ENCODE results near the gene CEP192. TPM values are rescaled to one million over a fixed set of nuclear protein-coding genes. Genes with fewer than 3 reads are reported as not detected.
"Not testable (repeated sequence)": the region's sequence is repeated elsewhere in the genome, so short reads cannot be mapped to it uniquely, and the experiment has no call there.

Gene CEP192
- total and polyA plus RNA-seq, 4 donors = 12.7 to 31.4 (median 17.2) TPM

DNA sequence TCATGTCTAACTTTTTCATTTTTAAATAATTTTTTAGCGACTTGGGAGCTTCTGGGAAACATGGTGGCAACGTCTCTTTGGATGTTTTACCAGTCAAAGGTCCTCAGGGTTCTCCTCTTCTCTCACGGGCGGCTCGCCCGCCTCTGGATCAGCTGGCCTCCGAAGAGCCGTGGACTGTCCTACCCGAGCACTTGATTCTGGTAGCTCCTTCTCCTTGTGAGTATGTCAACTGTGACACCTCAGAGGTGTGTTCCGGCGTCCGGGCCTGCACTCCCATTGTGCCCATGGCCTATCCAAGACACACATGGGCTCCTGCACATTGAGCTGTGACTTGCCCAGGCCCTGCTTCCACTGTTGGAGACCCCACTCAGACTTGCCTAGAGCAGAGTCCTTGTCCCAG lies 104.3 kb downstream of the CEP192 start:
- Histone ChIP-seq H3K4me1 (ENCODE audit: control insufficient read depth in 1 of 2, insufficient read depth in 2 of 2, low read length in 2 of 2) (no peaks in the 10 kb centered on the region), H3K4me3 (ENCODE audit: low read length in 2 of 2) (no peak overlapping the region), H3K27ac (ENCODE audit: low read depth in 1 of 2, low read length in 2 of 2) (no peak overlapping the region), H3K27me3 (ENCODE audit: control insufficient read depth in 1 of 2, insufficient read depth in 2 of 2, low read length in 1 of 2) (no peaks in the 10 kb centered on the region), H3K36me3 (ENCODE audit: control insufficient read depth in 1 of 2, insufficient read depth in 2 of 2, low read length in 1 of 2) (peaks cover 0 to 11% of the 10 kb centered on the region in 2 donors), H3K9me3 (ENCODE audit: control insufficient read depth, low read length) (no peaks in the 10 kb centered on the region)
- WGBS, 2 donors = 92 to 95% methylated on average over 12 of the region's 12 CpGs
- no peak for DNase-seq
- ATAC-seq (ENCODE audit: low FRiP score) = no peak
- intact Hi-C loops (cut with DNase I) = no loop called here

- intact Hi-C loops (cut with DNase I) = no loop called here
- H3K36me3 ChIP-seq (ENCODE audit: control insufficient read depth in 1 of 2, insufficient read depth in 2 of 2, low read length in 1 of 2) = peaks cover 0 to 8% of the 10 kb centered on the region in 2 donors
These were observed 105.1 kb downstream of the CEP192 start for GRCh38 chr18:13096232-13096631.

DNA sequence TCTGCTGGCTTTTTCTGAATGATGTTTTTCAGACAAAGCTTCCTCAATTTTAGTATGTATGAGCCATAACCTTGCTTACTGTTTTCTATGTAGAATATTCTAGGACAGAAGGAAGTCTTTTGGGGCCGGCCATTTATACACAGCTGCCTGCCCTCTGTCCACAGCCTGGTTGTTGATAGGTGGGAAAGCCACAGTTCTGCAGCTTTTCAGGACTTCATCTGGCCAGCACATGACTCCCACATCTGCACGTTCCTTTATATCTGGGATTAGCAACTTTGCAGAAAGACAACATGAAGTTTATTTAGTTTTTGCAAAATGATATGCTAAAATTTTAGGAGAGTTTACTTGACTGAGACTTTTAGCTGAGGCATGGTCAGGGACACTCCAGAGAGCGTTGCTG lies 105.6 kb downstream of the CEP192 start:
- DNase-seq (no peak), ATAC-seq (ENCODE audit: low FRiP score) (no peak)
- H3K9me3 ChIP-seq (ENCODE audit: control insufficient read depth, low read length) = no peaks in the 10 kb centered on the region
- H3K4me3 ChIP-seq (ENCODE audit: low read length in 2 of 2) = no peak overlapping the region
- WGBS, 2 donors = 94 to 95% methylated on average over 3 of the region's 3 CpGs
- intact Hi-C loops (cut with DNase I) = no loop called here
- no peaks in the 10 kb centered on the region for H3K27me3 ChIP-seq (ENCODE audit: control insufficient read depth in 1 of 2, insufficient read depth in 2 of 2, low read length in 1 of 2)
- H3K27ac ChIP-seq (ENCODE audit: low read depth in 1 of 2, low read length in 2 of 2) = no peak overlapping the region
- peaks cover 0 to 8% of the 10 kb centered on the region in 2 donors for H3K36me3 ChIP-seq (ENCODE audit: control insufficient read depth in 1 of 2, insufficient read depth in 2 of 2, low read length in 1 of 2)
- H3K4me1 ChIP-seq (ENCODE audit: control insufficient read depth in 1 of 2, insufficient read depth in 2 of 2, low read length in 2 of 2) = no peaks in the 10 kb centered on the region

More at GRCh38 chr18:13096232-13096631, 105.1 kb downstream of the CEP192 start:
- WGBS, 2 donors = 97% methylated on average over 9 of the region's 9 CpGs
- H3K9me3 ChIP-seq (ENCODE audit: control insufficient read depth, low read length) = no peaks in the 10 kb centered on the region
- no peak overlapping the region for H3K27ac ChIP-seq (ENCODE audit: low read depth in 1 of 2, low read length in 2 of 2)
- ATAC-seq (ENCODE audit: low FRiP score) (no peak), DNase-seq (no peak)
- H3K27me3 ChIP-seq (ENCODE audit: control insufficient read depth in 1 of 2, insufficient read depth in 2 of 2, low read length in 1 of 2) = no peaks in the 10 kb centered on the region
- H3K4me1 ChIP-seq (ENCODE audit: control insufficient read depth in 1 of 2, insufficient read depth in 2 of 2, low read length in 2 of 2) = no peaks in the 10 kb centered on the region
- no peak overlapping the region for H3K4me3 ChIP-seq (ENCODE audit: low read length in 2 of 2)

- DNase-seq; ATAC-seq (ENCODE audit: low FRiP score); H3K4me3 ChIP-seq (ENCODE audit: low read length in 2 of 2); H3K36me3 ChIP-seq (ENCODE audit: control insufficient read depth in 1 of 2, insufficient read depth in 2 of 2, low read length in 1 of 2); H3K9me3 ChIP-seq (ENCODE audit: control insufficient read depth, low read length); H3K4me1 ChIP-seq (ENCODE audit: control insufficient read depth in 1 of 2, insufficient read depth in 2 of 2, low read length in 2 of 2); H3K27ac ChIP-seq (ENCODE audit: low read depth in 1 of 2, low read length in 2 of 2); intact Hi-C loops (cut with DNase I); H3K27me3 ChIP-seq (ENCODE audit: control insufficient read depth in 1 of 2, insufficient read depth in 2 of 2, low read length in 1 of 2): not testable (repeated sequence)
- 96 to 98% methylated on average over 18 to 26 of the region's 26 CpGs for WGBS, 2 donors
These were observed 106.9 kb downstream of the CEP192 start for GRCh38 chr18:13098104-13098503.

DNA sequence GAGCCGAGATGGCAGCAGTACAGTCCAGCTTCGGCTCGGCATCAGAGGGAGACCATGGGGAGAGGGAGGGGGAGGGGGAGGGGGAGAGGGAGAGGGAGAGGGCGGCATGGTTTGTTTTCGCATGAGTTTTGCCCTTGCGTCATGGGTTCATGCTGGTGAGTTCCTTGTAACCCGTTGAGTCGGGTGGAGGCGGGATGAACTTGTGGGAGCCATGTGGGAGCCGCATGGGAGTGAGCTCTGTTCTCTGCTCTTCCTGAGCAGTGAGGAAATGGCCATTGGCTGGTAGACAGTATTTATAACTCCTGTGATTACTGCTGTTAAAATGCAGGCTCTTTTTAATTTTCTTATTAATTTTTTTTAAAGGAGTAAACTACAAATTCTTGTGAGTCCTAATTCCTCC lies 108.0 kb downstream of the CEP192 start:
- H3K27ac ChIP-seq (ENCODE audit: low read depth in 1 of 2, low read length in 2 of 2) = no peak overlapping the region
- no peaks in the 10 kb centered on the region for H3K27me3 ChIP-seq (ENCODE audit: control insufficient read depth in 1 of 2, insufficient read depth in 2 of 2, low read length in 1 of 2)
- intact Hi-C loops (cut with DNase I) = no loop called here
- peaks cover 1 to 8% of the 10 kb centered on the region in 2 donors for H3K36me3 ChIP-seq (ENCODE audit: control insufficient read depth in 1 of 2, insufficient read depth in 2 of 2, low read length in 1 of 2)
- ATAC-seq (ENCODE audit: low FRiP score) (no peak), DNase-seq (peak in 1 of 2 donors; percentile 52)
- no peaks in the 10 kb centered on the region for H3K9me3 ChIP-seq (ENCODE audit: control insufficient read depth, low read length)
- no peak overlapping the region for H3K4me3 ChIP-seq (ENCODE audit: low read length in 2 of 2)
- WGBS, 2 donors = 93 to 98% methylated on average over 7 to 10 of the region's 10 CpGs
- no peaks in the 10 kb centered on the region for H3K4me1 ChIP-seq (ENCODE audit: control insufficient read depth in 1 of 2, insufficient read depth in 2 of 2, low read length in 2 of 2)

DNA sequence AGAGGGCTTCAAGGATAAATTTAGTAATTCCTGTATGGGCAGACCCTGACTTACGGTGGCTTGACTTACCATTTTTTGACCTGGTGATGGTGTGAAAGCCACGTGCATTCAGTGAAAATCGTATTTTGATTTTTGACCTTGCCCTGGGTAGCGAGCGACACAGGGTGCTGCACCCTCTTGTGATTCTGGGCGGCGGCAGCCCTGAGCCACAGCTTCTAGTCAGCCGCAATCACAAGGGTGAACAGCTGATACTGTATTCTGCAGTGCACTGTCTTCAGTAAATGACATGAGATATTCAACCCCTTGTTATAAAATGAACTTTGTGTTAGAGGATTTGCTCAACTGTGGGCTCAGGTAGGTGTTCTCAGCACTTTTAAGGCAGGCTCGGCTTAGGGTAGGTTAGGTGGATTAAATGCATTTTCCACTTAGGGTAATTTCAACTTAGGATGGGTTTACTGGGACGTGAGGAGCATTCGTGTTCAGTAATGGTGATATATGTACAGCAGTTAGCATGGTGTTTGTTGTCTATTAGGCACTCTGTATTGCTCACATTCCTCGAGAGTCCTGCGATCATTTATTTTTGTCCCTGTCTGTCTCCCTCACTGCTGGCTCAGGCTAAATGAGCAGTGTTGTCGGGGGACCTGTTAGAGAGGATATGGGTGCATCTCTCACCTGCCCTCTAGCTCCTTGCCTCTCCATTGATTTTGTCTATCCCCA lies 109.9 kb downstream of the CEP192 start:
- Histone ChIP-seq H3K4me3 (ENCODE audit: low read length in 2 of 2) (no peak overlapping the region), H3K4me1 (ENCODE audit: control insufficient read depth in 1 of 2, insufficient read depth in 2 of 2, low read length in 2 of 2) (no peaks in the 10 kb centered on the region), H3K27ac (ENCODE audit: low read depth in 1 of 2, low read length in 2 of 2) (no peak overlapping the region), H3K9me3 (ENCODE audit: control insufficient read depth, low read length) (no peaks in the 10 kb centered on the region), H3K36me3 (ENCODE audit: control insufficient read depth in 1 of 2, insufficient read depth in 2 of 2, low read length in 1 of 2) (peaks cover 2 to 12% of the 10 kb centered on the region in 2 donors), H3K27me3 (ENCODE audit: control insufficient read depth in 1 of 2, insufficient read depth in 2 of 2, low read length in 1 of 2) (no peaks in the 10 kb centered on the region)
- intact Hi-C loops (cut with DNase I) = no loop called here
- no peak for DNase-seq
- 93% methylated on average over 14 of the region's 14 CpGs for WGBS, 2 donors
- no peak for ATAC-seq (ENCODE audit: low FRiP score)

GRCh38 chr18:13101659-13102197 lies 110.6 kb downstream of the CEP192 start:
- Histone ChIP-seq H3K4me3 (ENCODE audit: low read length in 2 of 2) (no peak overlapping the region), H3K4me1 (ENCODE audit: control insufficient read depth in 1 of 2, insufficient read depth in 2 of 2, low read length in 2 of 2) (no peaks in the 10 kb centered on the region), H3K36me3 (ENCODE audit: control insufficient read depth in 1 of 2, insufficient read depth in 2 of 2, low read length in 1 of 2) (peaks cover 2 to 10% of the 10 kb centered on the region in 2 donors), H3K27ac (ENCODE audit: low read depth in 1 of 2, low read length in 2 of 2) (no peak overlapping the region), H3K27me3 (ENCODE audit: control insufficient read depth in 1 of 2, insufficient read depth in 2 of 2, low read length in 1 of 2) (no peaks in the 10 kb centered on the region), H3K9me3 (ENCODE audit: control insufficient read depth, low read length) (no peaks in the 10 kb centered on the region)
- intact Hi-C loops (cut with DNase I) = no loop called here
- DNase-seq = peak in 1 of 2 donors; percentile 56
- ATAC-seq (ENCODE audit: low FRiP score) = no peak
- 83 to 84% methylated on average over 4 of the region's 4 CpGs for WGBS, 2 donors

DNA sequence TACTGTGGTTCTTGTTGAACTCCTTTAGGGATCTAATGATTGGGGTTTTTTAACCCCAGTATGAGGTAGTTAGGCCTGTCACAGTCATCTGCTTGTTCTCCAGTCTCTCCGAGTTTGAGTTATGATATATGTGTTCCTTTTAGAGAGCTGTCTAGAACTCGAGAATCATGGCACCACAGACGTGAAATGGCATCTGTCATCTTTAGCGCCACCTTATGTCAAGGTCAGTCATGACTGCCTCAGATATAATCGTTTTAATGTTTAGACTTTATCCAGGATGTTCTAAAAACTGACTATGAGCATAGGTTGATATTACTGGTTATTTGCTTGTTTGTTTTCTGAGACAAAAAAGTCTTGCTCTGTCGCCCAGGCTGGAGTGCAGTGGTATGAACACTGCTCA lies 112.2 kb downstream of the CEP192 start:
- Histone ChIP-seq H3K4me3 (ENCODE audit: low read length in 2 of 2) (no peak overlapping the region), H3K4me1 (ENCODE audit: control insufficient read depth in 1 of 2, insufficient read depth in 2 of 2, low read length in 2 of 2) (no peaks in the 10 kb centered on the region), H3K36me3 (ENCODE audit: control insufficient read depth in 1 of 2, insufficient read depth in 2 of 2, low read length in 1 of 2) (peaks cover 2 to 10% of the 10 kb centered on the region in 2 donors), H3K27me3 (ENCODE audit: control insufficient read depth in 1 of 2, insufficient read depth in 2 of 2, low read length in 1 of 2) (no peaks in the 10 kb centered on the region), H3K9me3 (ENCODE audit: control insufficient read depth, low read length) (no peaks in the 10 kb centered on the region), H3K27ac (ENCODE audit: low read depth in 1 of 2, low read length in 2 of 2) (no peak overlapping the region)
- WGBS, 2 donors = 75 to 76% methylated on average over 6 of the region's 6 CpGs
- intact Hi-C loops (cut with DNase I) = no loop called here
- ATAC-seq (ENCODE audit: low FRiP score) (no peak), DNase-seq (no peak)

DNA sequence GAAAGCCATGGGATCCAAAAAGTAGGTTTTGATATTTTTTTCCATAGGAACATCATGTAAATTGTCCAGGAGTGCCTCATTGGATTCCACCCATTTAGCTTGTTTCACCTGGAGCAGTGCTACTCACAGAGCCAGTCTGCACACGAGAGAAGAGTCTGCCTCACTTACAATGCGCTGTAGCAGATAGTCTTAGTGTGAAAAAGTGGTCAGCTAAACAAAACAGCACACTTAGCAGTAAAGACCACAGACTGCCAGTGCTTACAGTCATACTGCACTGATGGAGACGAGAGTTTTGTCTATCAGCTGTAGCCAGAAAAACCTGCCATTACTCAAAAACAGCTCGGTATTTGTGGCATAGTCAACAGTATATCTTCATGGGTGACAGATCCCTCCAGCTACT lies 113.9 kb downstream of the CEP192 start:
- Histone ChIP-seq H3K4me3 (ENCODE audit: low read length in 2 of 2) (no peak overlapping the region), H3K27me3 (ENCODE audit: control insufficient read depth in 1 of 2, insufficient read depth in 2 of 2, low read length in 1 of 2) (no peaks in the 10 kb centered on the region), H3K27ac (ENCODE audit: low read depth in 1 of 2, low read length in 2 of 2) (no peak overlapping the region), H3K36me3 (ENCODE audit: control insufficient read depth in 1 of 2, insufficient read depth in 2 of 2, low read length in 1 of 2) (peaks cover 2 to 10% of the 10 kb centered on the region in 2 donors), H3K4me1 (ENCODE audit: control insufficient read depth in 1 of 2, insufficient read depth in 2 of 2, low read length in 2 of 2) (no peaks in the 10 kb centered on the region), H3K9me3 (ENCODE audit: control insufficient read depth, low read length) (no peaks in the 10 kb centered on the region)
- no peak for DNase-seq
- intact Hi-C loops (cut with DNase I) = no loop called here
- WGBS, 2 donors = 73 to 80% methylated on average over 4 of the region's 4 CpGs
- no peak for ATAC-seq (ENCODE audit: low FRiP score)
